ENCODE measurements around the gene PARD3.

Gene PARD3

GRCh38 chr10:34111179-34111578 is 703.9 kb downstream of the PARD3 start:
- DNase-seq: no peak

GRCh38 chr10:34109952-34110702 is 705.0 kb downstream of the PARD3 start:
- no peak for DNase-seq

- DNase-seq: no peak
Measured at GRCh38 chr10:34109495-34109894, 705.6 kb downstream of the PARD3 start.

- DNase-seq: no peak
Measured at GRCh38 chr10:34107626-34108516, 707.2 kb downstream of the PARD3 start.

- no peak for DNase-seq
Measured at GRCh38 chr10:34106356-34106885, 708.7 kb downstream of the PARD3 start.

- no peak for DNase-seq
Measured at GRCh38 chr10:34104829-34105572, 710.1 kb downstream of the PARD3 start.

- DNase-seq: no peak
Measured at GRCh38 chr10:34102893-34103506, 712.1 kb downstream of the PARD3 start.

- DNase-seq: no peak
Measured at GRCh38 chr10:34102237-34102673, 712.8 kb downstream of the PARD3 start.

GRCh38 chr10:34101001-34101400 is 714.1 kb downstream of the PARD3 start:
- DNase-seq: no peak

- DNase-seq: no peak
Measured at GRCh38 chr10:34098821-34099567, 716.1 kb downstream of the PARD3 start.

GRCh38 chr10:34097682-34098081 is 717.4 kb downstream of the PARD3 start:
- DNase-seq: no peak

GRCh38 chr10:34094961-34095360 is 720.1 kb downstream of the PARD3 start:
- DNase-seq: no peak

- no peak for DNase-seq
Measured at GRCh38 chr10:34094146-34094696, 720.9 kb downstream of the PARD3 start.

GRCh38 chr10:34092891-34093290 is 722.2 kb downstream of the PARD3 start:
- no peak for DNase-seq

GRCh38 chr10:34091635-34092195 is 723.4 kb downstream of the PARD3 start:
- DNase-seq: no peak

- no peak for DNase-seq
Measured at GRCh38 chr10:34089253-34089652, 725.8 kb downstream of the PARD3 start.

GRCh38 chr10:34088208-34088794 is 726.8 kb downstream of the PARD3 start:
- no peak for DNase-seq

GRCh38 chr10:34087095-34087418 is 728.0 kb downstream of the PARD3 start:
- DNase-seq: no peak

GRCh38 chr10:34083567-34083966 is 731.5 kb downstream of the PARD3 start:
- no peak for DNase-seq

- no peak for DNase-seq
Measured at GRCh38 chr10:34081948-34082347, 733.1 kb downstream of the PARD3 start.

GRCh38 chr10:34081347-34081743 is 733.8 kb downstream of the PARD3 start:
- no peak for DNase-seq
